A549 treated with CORT108297 at 1 μM for 4 hours (cell line): ENCODE results near the gene WDR38. TPM values are rescaled to one million over a fixed set of nuclear protein-coding genes. Genes with fewer than 3 reads are reported as not detected.

Experiments
- total RNA-seq: library from RNA; stranded (reverse); fragments of 200-300 nt; extraction: Qiagen RNA extraction; gene quantifications from 5 replicates; pipeline ENCODE4 v1.2.3, GENCODE V29; 2022

Gene WDR38, protein sequence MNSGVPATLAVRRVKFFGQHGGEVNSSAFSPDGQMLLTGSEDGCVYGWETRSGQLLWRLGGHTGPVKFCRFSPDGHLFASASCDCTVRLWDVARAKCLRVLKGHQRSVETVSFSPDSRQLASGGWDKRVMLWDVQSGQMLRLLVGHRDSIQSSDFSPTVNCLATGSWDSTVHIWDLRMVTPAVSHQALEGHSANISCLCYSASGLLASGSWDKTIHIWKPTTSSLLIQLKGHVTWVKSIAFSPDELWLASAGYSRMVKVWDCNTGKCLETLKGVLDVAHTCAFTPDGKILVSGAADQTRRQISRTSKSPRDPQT
- 0.09 to 0.11 TPM (median 0.09 TPM) in 3 of 5 replicates, not detected in the others for total RNA-seq

GRCh38 chr9:124852829-124853531, at the start of gene WDR38:
WDR38 (plus strand) TSS chr9:124853460; CDS start chr9:124853532, 72 bp downstream.

DNA sequence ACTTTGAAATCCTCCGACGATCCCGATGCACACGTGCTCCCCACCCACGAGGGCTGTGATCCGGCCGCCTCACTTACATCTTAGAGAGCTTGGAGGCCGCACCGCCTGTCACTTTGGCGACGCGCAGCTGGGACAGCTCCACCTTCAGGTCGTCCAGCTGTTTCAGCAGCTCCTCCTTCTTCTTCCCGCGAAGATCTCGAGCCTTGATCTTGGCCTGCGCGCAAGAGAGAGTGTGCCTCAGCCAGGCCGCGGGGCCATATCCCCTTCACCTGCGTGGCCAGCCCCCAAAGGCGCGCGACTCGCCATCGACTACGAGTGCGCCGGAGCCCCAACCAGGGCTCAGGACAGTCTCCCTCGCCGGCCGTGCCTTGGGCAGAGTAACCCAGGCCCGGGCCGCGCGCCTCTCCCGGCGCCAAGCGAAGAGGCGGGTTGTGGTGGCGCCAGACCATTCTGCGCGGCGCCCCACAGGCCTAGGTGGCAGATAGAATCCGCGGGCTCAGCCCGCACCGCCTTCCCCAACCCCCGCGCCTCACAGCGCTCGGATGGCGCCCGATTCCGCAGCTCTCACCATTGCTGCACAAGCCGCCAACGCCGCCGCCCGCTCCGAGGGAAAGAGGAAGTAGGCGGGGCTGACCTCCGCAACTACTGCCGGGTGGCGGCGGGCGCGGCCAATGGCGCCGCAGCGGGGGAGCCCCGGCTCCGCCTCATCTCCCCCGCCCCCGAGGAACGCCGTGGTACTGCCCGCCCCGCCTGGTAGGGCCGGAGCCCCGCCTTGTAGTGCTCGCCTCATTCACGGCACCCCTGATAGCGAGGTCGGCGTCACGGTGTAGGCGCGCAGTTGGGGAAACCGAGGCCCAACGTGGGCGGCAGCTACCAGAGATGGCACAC, 8.3 kb downstream of the WDR38 start, which contains the start of the genes ARPC5L and RPL35:
ARPC5L (plus strand) TSS at position 789 of the 888 bp plus-strand sequence. CDS start 7,161 bp downstream, outside the sequence.
RPL35 (minus strand) TSS at position 616 of the 888 bp plus-strand sequence; CDS start at position 571, 45 bp downstream.

Other genes with a start within 250 kb of the WDR38 start
- gene NR6A1, start 82.1 kb upstream of the WDR38 start, total RNA-seq: 1.2 to 1.8 TPM (median 1.7 TPM) in 5 replicates
- gene OLFML2A, start 76.3 kb upstream of the WDR38 start, total RNA-seq: 16.2 to 24.8 TPM (median 20.4 TPM) in 5 replicates
- 2,784 to 3,167 TPM (median 2,847 TPM) in 5 replicates for gene RPL35, start 8.5 kb downstream of the WDR38 start, total RNA-seq
- 64.4 to 81.2 TPM (median 71.4 TPM) in 5 replicates for gene ARPC5L, start 8.7 kb downstream of the WDR38 start, total RNA-seq
- gene GOLGA1, start 87.6 kb downstream of the WDR38 start, total RNA-seq: 10.3 to 12.1 TPM (median 10.7 TPM) in 5 replicates